HT1080 (cell line): ENCODE data around the gene DPP6. TPM values are rescaled to one million over a fixed set of nuclear protein-coding genes. Genes with fewer than 3 reads are reported as not detected.

Experiments
- DNase-seq: peaks from one replicate; pipeline ENCODE4 v3.0.0-alpha.2; 2015; ENCODE audit warnings: low read depth
- total RNA-seq: library from RNA; depleted of rRNA; stranded (reverse); fragments of >200 nt; shearing (Covaris generic); gene quantifications from 2 replicates; pipeline ENCODE4 v1.2.3, GENCODE V29; 2014

The DPP6 gene
- total RNA-seq, 1 experiment from 2014 or later: not detected

GRCh38 chr7:154804449-154804848, 752.3 kb downstream of the DPP6 start:
- no peak for DNase-seq

DNA sequence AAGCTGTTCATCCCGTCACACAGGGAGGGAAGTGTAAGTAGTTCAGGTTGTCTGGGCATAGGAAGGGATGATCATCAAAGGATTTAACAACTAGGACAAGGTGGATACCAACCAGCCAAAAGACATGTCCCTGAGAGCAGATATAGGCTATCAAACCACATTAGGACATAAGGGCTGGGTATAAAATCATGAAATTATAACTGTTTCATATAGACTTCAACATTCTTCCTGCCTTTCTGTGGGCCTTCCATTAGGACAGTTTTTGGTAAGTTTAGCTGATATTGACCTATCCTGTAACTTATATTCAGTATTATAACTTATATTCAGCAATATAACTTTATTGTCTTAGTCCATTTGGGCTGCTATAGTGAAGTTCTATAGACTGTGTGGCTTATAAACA, 759.8 kb downstream of the DPP6 start:
- no peak for DNase-seq

DNA sequence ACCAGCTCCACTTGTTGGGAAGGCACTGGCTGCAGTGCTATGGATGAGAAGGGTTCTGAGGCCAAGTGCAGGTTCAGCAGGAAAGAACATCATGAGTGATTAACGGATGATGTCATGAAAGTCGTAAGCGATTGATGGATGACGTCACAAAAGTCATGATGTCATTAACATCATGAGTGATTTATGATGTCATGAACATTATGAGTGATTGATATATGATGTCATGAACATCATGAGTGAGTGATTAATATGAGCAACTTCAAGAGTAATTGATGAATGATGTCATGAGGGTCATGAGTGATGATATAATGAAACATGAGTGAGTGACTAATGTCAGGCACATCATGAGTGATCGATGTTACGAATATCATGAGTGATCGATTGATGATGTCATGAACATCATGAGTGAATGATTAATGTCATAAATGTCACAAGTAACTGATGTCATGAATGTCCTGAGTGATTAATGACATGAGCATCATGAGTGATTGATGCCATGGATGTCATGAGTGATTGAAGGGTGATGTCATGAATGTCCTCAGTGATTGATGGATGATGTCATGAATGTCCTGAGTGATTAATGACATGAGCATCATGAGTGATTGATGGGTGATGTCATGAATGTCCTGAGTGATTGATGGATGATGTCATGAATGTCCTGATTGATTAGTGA, 765.2 kb downstream of the DPP6 start:
- DNase-seq: no peak

DNA sequence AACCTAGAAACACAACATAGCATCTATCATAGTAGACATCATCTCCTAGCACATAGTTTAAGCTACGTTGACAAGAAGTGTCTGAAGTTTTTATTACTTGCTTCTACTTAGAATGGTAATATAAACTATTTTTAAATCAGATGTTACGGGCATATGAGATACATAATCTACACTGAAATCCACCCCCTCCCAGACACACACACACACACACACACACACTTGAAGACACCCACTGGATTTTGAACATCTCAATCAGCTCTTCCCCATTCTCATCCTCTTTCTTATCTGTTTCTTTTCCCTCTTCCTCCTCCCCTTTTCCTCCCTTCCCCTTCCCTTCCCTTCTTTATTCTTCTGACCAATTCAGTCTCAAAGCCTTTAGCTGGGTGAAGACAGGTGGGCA, 774.8 kb downstream of the DPP6 start:
- DNase-seq: no peak

DNA sequence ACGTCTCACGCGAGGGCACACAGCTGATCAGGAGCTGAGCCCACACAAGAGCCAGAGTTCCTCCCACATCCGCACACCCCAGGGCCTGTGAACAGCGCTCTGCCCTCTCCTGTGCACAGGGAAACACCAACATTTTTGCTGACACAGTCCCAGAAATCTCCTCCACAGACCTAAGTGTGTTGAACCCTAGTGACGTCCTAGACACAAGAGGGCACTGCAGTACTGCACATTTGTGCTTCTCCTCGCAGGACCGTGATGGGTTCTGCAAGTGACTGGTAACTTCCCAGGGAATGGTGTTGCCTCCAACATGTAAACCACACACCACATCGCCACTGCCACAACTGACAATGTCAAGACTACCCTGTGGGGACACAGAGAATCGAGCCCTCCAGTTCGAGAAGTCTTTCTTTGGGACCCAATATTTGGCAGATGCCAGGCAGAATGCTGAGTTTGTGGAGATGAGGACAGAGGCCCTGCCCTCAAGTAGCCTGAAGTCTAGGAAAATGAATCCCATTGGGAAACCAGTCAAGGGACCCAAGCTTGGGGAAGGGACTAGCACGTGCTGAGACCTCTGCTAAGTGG, 780.5 kb downstream of the DPP6 start:
- peak; percentile 22 for DNase-seq

- no peak for DNase-seq
Measured at GRCh38 chr7:154836021-154836448, 783.8 kb downstream of the DPP6 start.

GRCh38 chr7:154837087-154837486, 784.9 kb downstream of the DPP6 start:
- DNase-seq: no peak

- DNase-seq: no peak
Measured at GRCh38 chr7:154837622-154838021, 785.4 kb downstream of the DPP6 start.

- DNase-seq: no peak
Measured at GRCh38 chr7:154840086-154840485, 787.9 kb downstream of the DPP6 start.

DNA sequence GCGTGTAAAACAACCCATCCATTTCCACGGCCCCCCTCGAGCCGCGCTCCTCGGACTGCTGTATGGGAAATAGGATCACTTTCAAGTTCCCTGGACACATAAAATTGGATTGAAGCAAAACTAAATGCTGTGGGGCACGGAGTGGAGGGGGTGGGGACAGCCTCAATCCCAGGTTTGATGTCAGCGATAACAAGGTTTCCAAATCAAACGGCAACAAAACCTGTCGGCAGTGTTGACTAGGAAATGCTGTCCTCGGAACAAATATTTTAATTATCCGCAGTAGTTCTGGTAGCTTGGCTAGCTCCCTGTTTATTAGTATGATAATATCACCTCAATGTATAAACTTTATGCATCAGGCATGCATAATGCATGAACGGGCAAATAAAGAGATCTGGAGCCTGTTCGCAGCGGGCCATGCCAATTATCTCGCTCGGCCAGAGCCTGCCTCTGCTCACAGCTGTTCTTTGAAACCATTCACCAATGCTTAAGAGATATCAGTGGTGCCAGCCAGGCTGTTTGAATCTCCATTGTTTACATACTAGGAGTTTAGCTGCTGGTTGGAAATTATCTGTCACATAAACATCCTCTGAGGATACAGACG, 789.6 kb downstream of the DPP6 start:
- DNase-seq: no peak

- no peak for DNase-seq
Measured at GRCh38 chr7:154842591-154842990, 790.4 kb downstream of the DPP6 start.

GRCh38 chr7:154843670-154844237, 791.6 kb downstream of the DPP6 start:
- DNase-seq: no peak

DNA sequence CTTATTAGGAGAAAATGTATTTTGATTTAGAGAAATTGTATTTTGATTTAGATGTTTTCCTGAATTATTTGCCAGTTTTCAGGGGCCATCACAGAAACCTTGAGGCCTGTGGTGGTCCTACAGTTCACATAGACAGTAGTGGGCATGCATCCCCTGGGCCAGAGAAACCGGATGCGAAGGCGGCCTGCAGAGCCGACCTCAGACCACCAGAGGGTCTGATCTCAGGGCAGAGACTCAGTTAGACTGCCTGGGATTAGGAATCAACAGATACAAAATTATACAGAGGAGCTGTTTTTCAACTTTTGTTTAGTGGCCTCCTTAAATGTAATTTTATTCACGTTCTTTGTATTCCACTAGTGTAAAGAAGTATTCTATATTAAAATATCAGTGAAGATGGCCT, 792.3 kb downstream of the DPP6 start:
- no peak for DNase-seq

- DNase-seq: no peak
Measured at GRCh38 chr7:154844955-154845354, 792.8 kb downstream of the DPP6 start.

GRCh38 chr7:154848464-154848863, 796.3 kb downstream of the DPP6 start:
- no peak for DNase-seq

GRCh38 chr7:154852205-154852604, 800.0 kb downstream of the DPP6 start:
- no peak for DNase-seq

- DNase-seq: no peak
Measured at GRCh38 chr7:154853063-154853726, 801.0 kb downstream of the DPP6 start.

- peak; percentile 46 for DNase-seq
Measured at GRCh38 chr7:154853727-154854095, 801.5 kb downstream of the DPP6 start.

GRCh38 chr7:154854836-154855235, 802.6 kb downstream of the DPP6 start:
- DNase-seq: no peak

GRCh38 chr7:154855366-154855765, 803.2 kb downstream of the DPP6 start:
- no peak for DNase-seq

GRCh38 chr7:154856733-154857132, 804.5 kb downstream of the DPP6 start:
- DNase-seq: no peak

GRCh38 chr7:154857240-154857639, 805.0 kb downstream of the DPP6 start:
- no peak for DNase-seq
